Calu3 (cell line): ENCODE measurements around the gene RABGEF1. TPM values are rescaled to one million over a fixed set of nuclear protein-coding genes. Genes with fewer than 3 reads are reported as not detected.
"Not testable (repeated sequence)": the region's sequence is repeated elsewhere in the genome, so short reads cannot be mapped to it uniquely, and the experiment has no call there.

Experiments
- BruUV-seq: library from RNA; stranded (reverse); fragments of 400-500 nt; replicated peaks from 2 replicates; lab custom pipeline; 2021; lab: Mats Ljungman, UMichigan
- CTCF ChIA-PET: fragments of 300-600 bp; sonication (Branson Sonifier 250); formaldehyde crosslinking; loops from one replicate; lab custom pipeline; 2022; ENCODE audit warnings: antibody characterized with exemption; lab: Charles Lee
- DNase-seq: peaks from one replicate; pipeline ENCODE4 v3.0.0; 2022
- H3K27ac Mint-ChIP-seq: one replicate; pipeline ENCODE4 v1.8.0; 2022; ENCODE audit warnings: mixed read lengths; ENCODE audit not compliant: unreplicated experiment
- H3K27me3 Mint-ChIP-seq: one replicate; pipeline ENCODE4 v1.8.0; 2022; ENCODE audit warnings: mixed read lengths; ENCODE audit not compliant: unreplicated experiment
- H3K36me3 Mint-ChIP-seq: one replicate; pipeline ENCODE4 v1.8.0; 2022; ENCODE audit warnings: mild to moderate bottlenecking, moderate library complexity, mixed read lengths; ENCODE audit not compliant: insufficient read depth, unreplicated experiment
- H3K4me1 Mint-ChIP-seq: one replicate; pipeline ENCODE4 v1.8.0; 2022; ENCODE audit warnings: mild to moderate bottlenecking, low read depth, mixed read lengths; ENCODE audit not compliant: unreplicated experiment
- H3K4me3 Mint-ChIP-seq: one replicate; pipeline ENCODE4 v1.8.0; 2022; ENCODE audit warnings: mild to moderate bottlenecking, low read depth, moderate library complexity, mixed read lengths; ENCODE audit not compliant: unreplicated experiment
- H3K9me3 Mint-ChIP-seq: one replicate; pipeline ENCODE4 v1.8.0; 2022; ENCODE audit warnings: low read depth, mixed read lengths; ENCODE audit not compliant: unreplicated experiment
- CTCF ChIP-seq: fragments of 200-600 bp; IDR thresholded peaks from one replicate; pipeline ENCODE4 v1.8.0; 2022; ENCODE audit warnings: antibody characterized with exemption; ENCODE audit not compliant: unreplicated experiment
- intact Hi-C: fragments of 100-400 bp; cut with micrococcal nuclease; formaldehyde crosslinking; loops from one replicate; pipeline ENCODE4 v1.10.0; 2022; ENCODE audit not compliant: unreplicated experiment
- total RNA-seq: library from RNA; stranded (reverse); gene quantifications from 2 replicates; pipeline ENCODE4 v1.2.3, GENCODE V29; 2022

RABGEF1 gene
- total RNA-seq, 1 experiment from 2014 or later, result 12.2 TPM

GRCh38 chr7:66757939-66758338 lies 17.4 kb downstream of the RABGEF1 start:
- no peak for TF ChIP-seq CTCF
- H3K4me1 Mint-ChIP-seq, result no peaks in the 10 kb centered on the region
- H3K9me3 Mint-ChIP-seq, result no peaks in the 10 kb centered on the region
- no peak for DNase-seq
- BruUV-seq, result no TSS peak
- H3K36me3 Mint-ChIP-seq, result no peaks in the 10 kb centered on the region
- no peak overlapping the region for H3K27ac Mint-ChIP-seq
- intact Hi-C loops, result loop anchor here (10.0 kb wide), 1 partner anchor 333 kb away; no protein-coding TSS in a partner anchor
- H3K4me3 Mint-ChIP-seq, result no peak overlapping the region
- CTCF ChIA-PET, result no interaction called here
- no peaks in the 10 kb centered on the region for H3K27me3 Mint-ChIP-seq

- intact Hi-C loops, result loop anchor here (10.0 kb wide), 1 partner anchor 334 kb away; no protein-coding TSS in a partner anchor
- H3K4me1 Mint-ChIP-seq, result no peaks in the 10 kb centered on the region
- CTCF ChIA-PET, result no interaction called here
- H3K27ac Mint-ChIP-seq, result no peak overlapping the region
- no TSS peak for BruUV-seq
- no peak overlapping the region for H3K4me3 Mint-ChIP-seq
- peaks cover 3% of the 10 kb centered on the region for H3K9me3 Mint-ChIP-seq
- H3K27me3 Mint-ChIP-seq, result no peaks in the 10 kb centered on the region
- no peak for TF ChIP-seq CTCF
- H3K36me3 Mint-ChIP-seq, result no peaks in the 10 kb centered on the region
- no peak for DNase-seq
Observed at GRCh38 chr7:66758950-66759628, 18.6 kb downstream of the RABGEF1 start.

DNA sequence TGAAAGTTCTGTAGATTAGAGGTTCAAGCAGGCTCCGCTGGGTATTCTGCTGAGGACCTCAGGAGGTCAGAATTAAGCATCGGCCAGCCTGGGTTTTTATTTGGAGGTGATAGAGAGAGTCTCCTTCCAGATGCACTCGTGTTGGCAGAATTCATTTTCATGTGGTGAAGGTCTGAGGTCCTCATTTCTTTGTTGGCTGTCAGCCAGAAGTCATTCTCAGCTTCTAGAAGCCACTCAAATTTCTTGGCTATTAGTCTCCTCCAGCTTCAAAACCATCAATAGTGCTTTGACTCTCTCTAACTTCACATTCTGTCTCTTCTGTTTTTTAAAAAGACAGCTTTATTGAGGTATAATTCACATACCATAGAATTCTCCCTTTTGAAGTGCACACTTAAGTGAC lies 22.6 kb downstream of the RABGEF1 start:
- H3K4me1 Mint-ChIP-seq, CTCF ChIA-PET, DNase-seq, H3K27me3 Mint-ChIP-seq, BruUV-seq, H3K27ac Mint-ChIP-seq, H3K4me3 Mint-ChIP-seq, H3K9me3 Mint-ChIP-seq, intact Hi-C loops, H3K36me3 Mint-ChIP-seq: not testable (repeated sequence)

- H3K4me3 Mint-ChIP-seq, H3K9me3 Mint-ChIP-seq, H3K36me3 Mint-ChIP-seq, H3K27ac Mint-ChIP-seq, H3K27me3 Mint-ChIP-seq, CTCF ChIA-PET, DNase-seq, BruUV-seq, intact Hi-C loops, H3K4me1 Mint-ChIP-seq: not testable (repeated sequence)
Observed at GRCh38 chr7:66763633-66764355, 23.3 kb downstream of the RABGEF1 start.

DNA sequence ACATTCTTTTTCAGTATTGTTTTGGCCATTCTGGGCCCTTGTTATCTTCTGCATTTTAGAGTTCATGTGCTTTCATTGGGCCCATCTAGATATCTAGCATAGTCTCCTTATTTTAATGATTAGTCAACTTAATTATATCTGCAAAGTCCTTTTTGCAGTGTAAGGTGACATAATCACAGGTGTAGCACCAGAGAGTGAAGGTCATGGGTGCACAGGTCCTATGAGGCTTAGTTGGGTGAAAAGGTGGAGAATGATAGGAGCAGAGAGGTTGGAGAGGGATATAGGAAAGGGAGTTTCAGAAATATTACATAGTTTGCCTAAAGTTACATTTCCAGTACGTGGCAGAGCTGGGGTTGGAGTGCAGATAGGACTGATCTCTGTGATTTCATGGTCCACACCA lies 24.4 kb downstream of the RABGEF1 start:
- DNase-seq, CTCF ChIA-PET, BruUV-seq, H3K9me3 Mint-ChIP-seq, H3K4me3 Mint-ChIP-seq, H3K27ac Mint-ChIP-seq, intact Hi-C loops, H3K4me1 Mint-ChIP-seq, H3K27me3 Mint-ChIP-seq, H3K36me3 Mint-ChIP-seq: not testable (repeated sequence)

DNA sequence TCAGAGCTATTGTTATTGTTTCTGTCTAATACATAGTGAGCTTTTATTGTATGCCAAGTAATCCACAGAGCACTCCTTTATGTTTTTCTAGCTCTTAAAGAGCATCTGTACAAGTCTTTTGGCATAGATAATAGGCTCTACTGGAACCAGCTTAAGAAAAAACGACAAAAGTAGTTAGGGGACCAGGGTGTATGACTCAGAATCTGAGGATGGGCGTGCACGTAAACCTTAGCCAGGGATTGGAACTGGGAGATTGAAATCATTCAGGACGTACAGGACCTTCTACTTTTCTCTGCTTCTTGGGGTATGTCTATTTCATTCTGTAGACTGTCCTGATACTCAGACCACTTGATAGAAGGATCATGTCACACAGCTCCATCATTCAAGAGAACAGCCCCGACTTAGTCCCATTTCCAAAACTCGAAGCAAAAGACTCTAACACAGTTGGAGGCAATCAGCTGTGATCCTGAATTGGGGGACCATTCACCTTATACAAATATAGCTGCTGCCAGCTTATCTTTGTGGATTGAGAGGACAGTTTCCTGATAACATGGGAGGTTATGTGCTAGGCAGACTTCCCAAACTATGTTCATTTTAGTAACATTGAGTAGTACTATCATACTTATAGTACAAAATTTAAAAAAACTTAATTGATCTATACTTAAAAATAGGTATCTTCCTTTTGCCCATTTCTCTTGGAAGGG lies 24.9 kb downstream of the RABGEF1 start:
- H3K27me3 Mint-ChIP-seq, H3K4me1 Mint-ChIP-seq, BruUV-seq, H3K9me3 Mint-ChIP-seq, DNase-seq, H3K4me3 Mint-ChIP-seq, H3K36me3 Mint-ChIP-seq, CTCF ChIA-PET, H3K27ac Mint-ChIP-seq, intact Hi-C loops: not testable (repeated sequence)
